CD4-positive, alpha-beta T cell treated with Interleukin-6 for 4 hours (primary cell): ENCODE data around the gene PSMC3IP.
"Not testable (repeated sequence)": the region's sequence is repeated elsewhere in the genome, so short reads cannot be mapped to it uniquely, and the experiment has no call there.

Experiments
- DNase-seq: peaks from one replicate; pipeline ENCODE4 v3.0.0-alpha.2; 2020; ENCODE audit warnings: mixed read lengths

PSMC3IP gene

DNA sequence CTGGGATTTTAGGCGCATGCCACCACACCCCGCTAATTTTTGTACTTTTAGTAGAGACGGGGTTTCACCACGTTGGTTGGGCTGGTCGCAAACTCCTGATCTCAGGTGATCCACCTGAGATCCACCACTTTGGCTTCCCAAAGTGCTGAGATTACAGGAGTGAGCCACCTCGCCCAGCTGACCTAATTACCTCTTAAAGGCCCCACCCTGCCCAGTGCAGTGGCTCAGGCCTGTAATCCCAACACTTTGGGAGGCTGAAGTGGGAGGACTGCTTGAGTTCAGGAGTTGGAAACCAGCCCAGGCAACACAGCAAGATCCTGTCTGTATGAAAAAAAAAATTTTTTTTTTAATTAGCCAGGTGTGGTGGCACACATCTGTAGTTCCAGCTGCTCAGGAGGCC, 18.5 kb downstream of the PSMC3IP start:
- DNase-seq: no peak

- not testable (repeated sequence) for DNase-seq
Measured at GRCh38 chr17:42555961-42556617, 21.4 kb downstream of the PSMC3IP start.

GRCh38 chr17:42555122-42555622, 22.4 kb downstream of the PSMC3IP start:
- no peak for DNase-seq

GRCh38 chr17:42554250-42555121, 23.0 kb downstream of the PSMC3IP start:
- DNase-seq: peak; percentile 85

- peak; percentile 24 for DNase-seq
Measured at GRCh38 chr17:42553866-42554249, 23.7 kb downstream of the PSMC3IP start.

DNA sequence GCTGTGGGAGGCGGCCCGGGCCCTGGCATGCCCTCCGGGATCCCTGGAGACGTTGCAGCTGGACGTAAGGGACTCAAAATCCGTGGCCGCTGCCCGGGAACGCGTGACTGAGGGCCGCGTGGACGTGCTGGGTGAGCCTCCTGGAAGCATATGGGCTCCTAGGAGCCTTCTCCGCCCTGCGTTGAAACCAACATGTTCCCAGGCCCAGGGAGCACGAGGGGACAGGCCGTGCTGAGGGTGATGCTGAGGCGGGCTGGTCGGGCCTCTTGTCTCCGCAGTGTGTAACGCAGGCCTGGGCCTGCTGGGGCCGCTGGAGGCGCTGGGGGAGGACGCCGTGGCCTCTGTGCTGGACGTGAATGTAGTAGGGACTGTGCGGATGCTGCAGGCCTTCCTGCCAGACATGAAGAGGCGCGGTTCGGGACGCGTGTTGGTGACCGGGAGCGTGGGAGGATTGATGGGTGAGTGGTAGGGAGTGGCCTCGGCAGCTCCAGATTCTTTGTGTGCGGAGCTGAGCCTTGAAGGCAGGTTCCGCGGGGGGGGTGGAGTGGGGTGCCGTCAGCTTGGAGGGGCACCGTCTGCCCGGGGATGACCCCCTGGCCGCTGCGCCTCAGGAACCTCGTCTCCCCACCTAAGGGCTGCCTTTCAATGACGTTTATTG, 24.2 kb downstream of the PSMC3IP start:
- DNase-seq: no peak

DNA sequence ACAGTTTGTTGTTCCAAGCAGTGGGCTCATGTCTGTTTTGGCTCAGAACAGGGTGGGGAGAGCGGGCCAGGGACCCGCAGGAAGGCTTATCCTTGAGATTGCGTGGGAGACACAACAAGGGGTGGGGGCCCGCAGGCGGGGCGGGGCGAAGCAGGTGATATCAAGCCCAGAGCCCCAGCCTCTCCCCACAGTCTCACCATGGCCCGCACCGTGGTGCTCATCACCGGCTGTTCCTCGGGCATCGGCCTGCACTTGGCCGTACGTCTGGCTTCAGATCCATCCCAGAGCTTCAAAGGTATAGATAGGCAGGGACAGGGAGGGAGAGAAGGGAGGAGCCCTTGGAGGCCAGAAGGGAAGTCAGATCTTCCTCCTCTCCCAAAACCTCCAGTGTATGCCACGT, 24.8 kb downstream of the PSMC3IP start, which contains the start of gene HSD17B1:
Gene HSD17B1 (plus strand): TSS at position 188 of the 400 bp plus-strand sequence. CDS start 11 bp downstream, at position 199.
- DNase-seq: not testable (repeated sequence)

GRCh38 chr17:42548993-42549755, 28.4 kb downstream of the PSMC3IP start:
- no peak for DNase-seq

DNA sequence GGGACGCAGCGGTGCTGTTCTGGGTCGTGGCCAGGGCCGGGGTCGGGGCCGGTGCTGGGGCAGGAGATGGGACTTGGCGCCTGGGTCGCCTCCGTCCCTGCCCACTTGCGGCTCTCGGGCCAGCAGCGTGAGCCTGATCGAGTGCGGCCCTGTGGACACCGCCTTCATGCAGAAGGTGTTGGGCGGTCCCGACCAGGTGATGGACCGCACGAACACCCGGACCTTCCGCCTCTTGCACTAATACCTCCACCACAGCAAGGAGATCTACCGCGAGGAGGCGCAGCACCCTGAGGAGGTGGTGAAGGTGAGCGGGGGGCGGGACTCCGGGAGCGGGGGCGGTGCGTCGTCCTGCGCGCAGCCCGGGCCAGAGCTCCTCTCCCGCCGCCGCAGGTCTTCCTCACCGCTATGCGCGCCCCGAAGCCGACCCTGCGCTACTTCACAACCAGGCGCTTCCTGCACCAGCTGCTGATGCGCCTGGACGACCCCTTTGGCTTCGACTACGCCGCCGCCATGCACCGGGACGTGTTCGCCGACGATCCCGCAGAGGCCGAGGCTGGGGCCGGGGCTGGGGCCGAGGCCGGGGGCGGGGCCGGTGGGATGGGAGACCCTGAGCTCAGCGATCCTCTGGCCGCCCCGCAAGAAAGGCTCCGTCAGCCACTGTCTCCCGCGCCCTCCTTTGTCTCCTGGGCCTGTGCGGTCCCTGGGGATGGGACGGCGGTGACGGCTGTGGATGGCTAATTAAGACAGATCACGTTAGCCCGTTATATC, 29.3 kb downstream of the PSMC3IP start:
- peak; percentile 92 for DNase-seq

GRCh38 chr17:42547698-42548069, 29.8 kb downstream of the PSMC3IP start:
- no peak for DNase-seq

DNA sequence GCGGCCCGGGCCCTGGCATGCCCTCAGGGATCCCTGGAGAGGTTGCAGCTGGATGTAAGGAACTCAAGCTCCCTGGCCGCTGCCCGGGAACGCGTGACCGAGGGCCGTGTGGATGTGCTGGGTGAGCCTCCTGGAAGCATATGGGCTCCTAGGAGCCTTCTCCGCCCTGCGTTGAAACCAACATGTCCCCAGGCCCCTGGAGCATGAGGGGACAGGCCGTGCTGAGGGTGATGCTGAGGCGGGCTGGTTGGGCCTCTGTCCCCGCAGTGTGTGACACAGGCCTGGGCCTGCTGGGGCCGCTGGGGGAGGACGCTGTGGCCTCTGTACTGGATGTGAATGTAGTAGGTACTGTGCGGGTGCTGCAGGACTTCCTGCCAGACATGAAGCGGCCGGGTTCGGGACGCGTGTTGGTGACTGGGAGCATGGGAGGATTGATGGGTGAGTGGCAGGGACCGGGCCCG, 30.5 kb downstream of the PSMC3IP start:
- DNase-seq: no peak

DNA sequence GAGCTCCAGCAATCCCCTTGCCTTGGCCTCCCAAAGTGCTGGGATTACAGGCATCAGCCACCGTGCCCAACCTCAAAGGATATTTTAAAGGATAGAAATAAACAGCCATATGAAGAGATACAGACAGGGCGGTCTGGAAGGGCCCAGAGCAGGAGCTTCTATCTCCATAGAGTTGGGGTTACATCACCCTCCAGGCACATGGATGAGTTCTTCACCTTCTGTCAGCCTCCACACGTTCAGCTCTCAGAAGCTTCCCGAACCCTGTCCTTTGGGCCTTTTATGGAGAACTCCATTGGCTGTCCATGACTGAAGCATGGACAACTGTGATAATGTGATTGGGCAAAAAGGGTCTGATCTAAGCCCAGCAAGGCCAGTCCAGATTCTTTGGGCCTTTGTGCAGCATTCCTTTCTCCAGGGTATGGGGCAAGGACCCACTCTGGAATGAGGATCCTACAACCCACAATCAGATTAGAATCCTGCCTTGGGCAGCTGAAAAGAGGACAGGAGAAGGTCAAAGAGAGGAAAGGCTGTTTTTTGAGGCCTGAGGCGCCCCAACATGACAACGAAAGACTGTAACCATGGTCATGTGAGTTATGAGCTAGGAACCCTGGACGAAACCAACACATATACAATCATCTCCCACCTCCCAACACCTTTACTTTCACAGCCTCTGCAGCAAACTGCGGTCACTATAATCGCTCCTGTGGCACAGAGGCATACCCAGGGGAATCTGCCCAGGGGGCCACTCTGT, 31.6 kb downstream of the PSMC3IP start:
- not testable (repeated sequence) for DNase-seq

- DNase-seq: no peak
Measured at GRCh38 chr17:42544874-42545283, 32.6 kb downstream of the PSMC3IP start.

DNA sequence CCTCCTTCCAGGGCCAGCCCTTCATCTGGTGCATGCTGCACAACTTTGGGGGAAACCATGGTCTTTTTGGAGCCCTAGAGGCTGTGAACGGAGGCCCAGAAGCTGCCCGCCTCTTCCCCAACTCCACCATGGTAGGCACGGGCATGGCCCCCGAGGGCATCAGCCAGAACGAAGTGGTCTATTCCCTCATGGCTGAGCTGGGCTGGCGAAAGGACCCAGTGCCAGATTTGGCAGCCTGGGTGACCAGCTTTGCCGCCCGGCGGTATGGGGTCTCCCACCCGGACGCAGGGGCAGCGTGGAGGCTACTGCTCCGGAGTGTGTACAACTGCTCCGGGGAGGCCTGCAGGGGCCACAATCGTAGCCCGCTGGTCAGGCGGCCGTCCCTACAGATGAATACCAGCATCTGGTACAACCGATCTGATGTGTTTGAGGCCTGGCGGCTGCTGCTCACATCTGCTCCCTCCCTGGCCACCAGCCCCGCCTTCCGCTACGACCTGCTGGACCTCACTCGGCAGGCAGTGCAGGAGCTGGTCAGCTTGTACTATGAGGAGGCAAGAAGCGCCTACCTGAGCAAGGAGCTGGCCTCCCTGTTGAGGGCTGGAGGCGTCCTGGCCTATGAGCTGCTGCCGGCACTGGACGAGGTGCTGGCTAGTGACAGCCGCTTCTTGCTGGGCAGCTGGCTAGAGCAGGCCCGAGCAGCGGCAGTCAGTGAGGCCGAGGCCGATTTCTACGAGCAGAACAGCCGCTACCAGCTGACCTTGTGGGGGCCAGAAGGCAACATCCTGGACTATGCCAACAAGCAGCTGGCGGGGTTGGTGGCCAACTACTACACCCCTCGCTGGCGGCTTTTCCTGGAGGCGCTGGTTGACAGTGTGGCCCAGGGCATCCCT, 34.1 kb downstream of the PSMC3IP start:
- DNase-seq: no peak

- peak; percentile 59 for DNase-seq
Measured at GRCh38 chr17:42541041-42541833, 36.3 kb downstream of the PSMC3IP start.

GRCh38 chr17:42540558-42540957, 37.0 kb downstream of the PSMC3IP start:
- not testable (repeated sequence) for DNase-seq

GRCh38 chr17:42538482-42538881, 39.0 kb downstream of the PSMC3IP start:
- DNase-seq: no peak

- DNase-seq: no peak
Measured at GRCh38 chr17:42537826-42538451, 39.6 kb downstream of the PSMC3IP start.
